ENCODE measurements around the gene SLC38A2.

SLC38A2 gene

DNA sequence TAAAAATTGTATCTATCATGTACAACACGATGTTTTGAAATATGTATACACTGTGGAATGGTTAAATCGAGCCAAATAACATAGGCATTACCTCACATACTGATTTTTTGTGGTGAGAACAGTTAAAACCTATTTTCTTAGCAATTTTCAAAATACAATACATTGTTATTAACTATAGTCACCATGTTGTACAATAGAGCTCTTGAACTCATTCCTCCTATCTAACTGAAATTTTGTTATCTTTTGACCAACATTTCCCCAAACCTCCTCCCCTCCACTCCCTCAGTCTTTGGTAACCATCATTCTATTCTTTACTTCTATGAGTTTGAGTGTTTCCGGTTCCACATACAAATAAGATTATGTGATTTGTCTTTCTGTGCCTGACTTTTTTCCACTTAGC lies 6.8 kb upstream of the SLC38A2 start:
- Histone ChIP-seq H3K4me2 (ENCODE audit: low read length) (no peak overlapping the region), H3K9me3 (ENCODE audit: control insufficient read depth, insufficient read depth, low read length) (no peaks in the 10 kb centered on the region), H3K27ac (ENCODE audit: low read depth, low read length) (no peak overlapping the region), H3K27me3 (ENCODE audit: control insufficient read depth, low read length) (peaks cover 14% of the 10 kb centered on the region), H3K4me1 (ENCODE audit: control insufficient read depth, low read length) (peaks cover 15% of the 10 kb centered on the region), H3K36me3 (ENCODE audit: control insufficient read depth, low read length) (no peaks in the 10 kb centered on the region), H3F3A (ENCODE audit: control insufficient read depth, insufficient read depth) (peaks cover 3% of the 10 kb centered on the region; the same call in 1 of the 2 replicates), H3K9me2 (replicated peaks; ENCODE audit: control insufficient read depth, low read length) (no peaks in the 10 kb centered on the region), H3K79me2 (ENCODE audit: control insufficient read depth, low read length) (no peaks in the 10 kb centered on the region; the same call in 1 of the 2 replicates), H3K4me3 (ENCODE audit: low read length) (no peak overlapping the region), H4K20me1 (ENCODE audit: control insufficient read depth, insufficient read depth, low read depth, low read length) (no peaks in the 10 kb centered on the region)
- TF ChIP-seq, protein P1, sequence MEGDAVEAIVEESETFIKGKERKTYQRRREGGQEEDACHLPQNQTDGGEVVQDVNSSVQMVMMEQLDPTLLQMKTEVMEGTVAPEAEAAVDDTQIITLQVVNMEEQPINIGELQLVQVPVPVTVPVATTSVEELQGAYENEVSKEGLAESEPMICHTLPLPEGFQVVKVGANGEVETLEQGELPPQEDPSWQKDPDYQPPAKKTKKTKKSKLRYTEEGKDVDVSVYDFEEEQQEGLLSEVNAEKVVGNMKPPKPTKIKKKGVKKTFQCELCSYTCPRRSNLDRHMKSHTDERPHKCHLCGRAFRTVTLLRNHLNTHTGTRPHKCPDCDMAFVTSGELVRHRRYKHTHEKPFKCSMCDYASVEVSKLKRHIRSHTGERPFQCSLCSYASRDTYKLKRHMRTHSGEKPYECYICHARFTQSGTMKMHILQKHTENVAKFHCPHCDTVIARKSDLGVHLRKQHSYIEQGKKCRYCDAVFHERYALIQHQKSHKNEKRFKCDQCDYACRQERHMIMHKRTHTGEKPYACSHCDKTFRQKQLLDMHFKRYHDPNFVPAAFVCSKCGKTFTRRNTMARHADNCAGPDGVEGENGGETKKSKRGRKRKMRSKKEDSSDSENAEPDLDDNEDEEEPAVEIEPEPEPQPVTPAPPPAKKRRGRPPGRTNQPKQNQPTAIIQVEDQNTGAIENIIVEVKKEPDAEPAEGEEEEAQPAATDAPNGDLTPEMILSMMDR (IDR thresholded peaks at IDR 0.05; ENCODE audit: low read depth, low read length, poor library complexity, severe bottlenecking), result no peak
- TF ChIP-seq EZH2phosphoT487 (IDR thresholded peaks at IDR 0.05; ENCODE audit: borderline replicate concordance, low read length), result no peak

DNA sequence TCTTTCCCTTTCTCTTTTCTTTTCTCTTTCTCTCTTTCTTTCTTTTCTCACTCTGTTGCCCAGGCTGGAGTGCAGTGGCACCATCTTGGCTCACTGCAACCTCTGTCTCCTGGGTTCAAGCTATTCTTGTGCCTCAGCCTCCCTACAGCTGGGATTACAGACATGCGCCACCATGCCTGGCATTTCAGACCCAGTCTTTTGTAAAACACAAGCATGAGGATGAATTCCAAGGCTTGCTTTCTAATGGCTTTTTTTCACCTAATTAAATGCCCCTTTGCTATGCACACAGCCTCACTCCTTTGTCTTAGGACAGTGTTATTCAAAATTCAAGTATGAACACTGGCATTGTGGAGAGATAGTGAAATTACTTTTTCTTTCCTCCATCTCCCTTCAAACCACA lies 6.0 kb upstream of the SLC38A2 start:
- Histone ChIP-seq H3K4me1 (ENCODE audit: control insufficient read depth, low read length) (peaks cover 13% of the 10 kb centered on the region), H3K36me3 (ENCODE audit: control insufficient read depth, low read length) (no peaks in the 10 kb centered on the region)
- TF ChIP-seq EZH2phosphoT487 (IDR thresholded peaks at IDR 0.05; ENCODE audit: borderline replicate concordance, low read length), result no peak
- TF ChIP-seq, protein P1 (IDR thresholded peaks at IDR 0.05; ENCODE audit: low read depth, low read length, poor library complexity, severe bottlenecking), result no peak

DNA sequence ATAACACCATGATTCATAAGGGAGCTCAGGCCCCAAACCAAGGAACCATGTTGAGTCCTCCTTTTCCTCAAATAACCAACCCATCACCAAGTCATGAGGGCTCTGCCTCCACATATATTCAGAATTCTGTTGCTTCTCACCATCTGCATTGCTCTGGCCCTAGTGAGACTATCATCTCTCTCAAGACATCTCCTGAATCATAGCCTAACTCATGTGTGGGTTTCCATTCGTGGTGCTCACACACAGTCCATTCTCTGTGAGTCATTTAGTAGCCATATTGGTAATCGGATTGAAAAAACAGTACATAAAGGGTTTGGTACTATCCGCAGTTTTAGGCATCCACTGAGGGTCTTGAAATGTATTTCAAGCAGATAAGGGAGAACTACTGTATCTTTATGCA lies 5.1 kb upstream of the SLC38A2 start:
- H3F3A ChIP-seq (ENCODE audit: control insufficient read depth, insufficient read depth), result no peaks in the 10 kb centered on the region
- no peaks in the 10 kb centered on the region for H3K36me3 ChIP-seq (ENCODE audit: control insufficient read depth, low read length)
- peaks cover 23% of the 10 kb centered on the region for H3K27me3 ChIP-seq (ENCODE audit: control insufficient read depth, low read length)
- no peaks in the 10 kb centered on the region for H4K20me1 ChIP-seq (ENCODE audit: control insufficient read depth, insufficient read depth, low read depth, low read length)
- H3K4me3 ChIP-seq (ENCODE audit: low read length), result no peak overlapping the region
- H3K4me2 ChIP-seq (ENCODE audit: low read length), result no peak overlapping the region
- peaks cover 17% of the 10 kb centered on the region for H3K4me1 ChIP-seq (ENCODE audit: control insufficient read depth, low read length)
- no peak overlapping the region for H3K27ac ChIP-seq (ENCODE audit: low read depth, low read length)
- H3K9me2 ChIP-seq (replicated peaks; ENCODE audit: control insufficient read depth, low read length), result no peaks in the 10 kb centered on the region
- no peaks in the 10 kb centered on the region for H3K9me3 ChIP-seq (ENCODE audit: control insufficient read depth, insufficient read depth, low read length)
- no peaks in the 10 kb centered on the region for H3K79me2 ChIP-seq (ENCODE audit: control insufficient read depth, low read length)
- TF ChIP-seq EZH2phosphoT487 (IDR thresholded peaks at IDR 0.05; ENCODE audit: borderline replicate concordance, low read length), result no peak
- TF ChIP-seq, protein P1 (IDR thresholded peaks at IDR 0.05; ENCODE audit: low read depth, low read length, poor library complexity, severe bottlenecking), result no peak

More for the DNA sequence above, 6.0 kb upstream of the SLC38A2 start:
- H3F3A ChIP-seq (ENCODE audit: control insufficient read depth, insufficient read depth), result no peaks in the 10 kb centered on the region
- no peaks in the 10 kb centered on the region for H3K9me3 ChIP-seq (ENCODE audit: control insufficient read depth, insufficient read depth, low read length)
- no peak overlapping the region for H3K4me3 ChIP-seq (ENCODE audit: low read length)
- no peaks in the 10 kb centered on the region for H3K9me2 ChIP-seq (replicated peaks; ENCODE audit: control insufficient read depth, low read length)
- peaks cover 16% of the 10 kb centered on the region for H3K27me3 ChIP-seq (ENCODE audit: control insufficient read depth, low read length)
- H3K27ac ChIP-seq (ENCODE audit: low read depth, low read length), result no peak overlapping the region
- H3K4me2 ChIP-seq (ENCODE audit: low read length), result no peak overlapping the region
- no peaks in the 10 kb centered on the region for H4K20me1 ChIP-seq (ENCODE audit: control insufficient read depth, insufficient read depth, low read depth, low read length)
- no peaks in the 10 kb centered on the region for H3K79me2 ChIP-seq (ENCODE audit: control insufficient read depth, low read length)

All from DOHH2 (cell line).